ENCODE results near the gene APMAP.

Gene APMAP

GRCh38 chr20:24955045-24955444 lies 37.5 kb downstream of the APMAP start:
- no peak overlapping the region for H3K4me3 ChIP-seq (ENCODE audit: low read length)
- no peak for DNase-seq (ENCODE audit: low read depth)
- TF ChIP-seq CTCF (conservative IDR thresholded peaks at IDR 0.05; ENCODE audit: low read depth, low read length) = no peak

GRCh38 chr20:24954566-24954965 lies 38.0 kb downstream of the APMAP start:
- H3K4me3 ChIP-seq (ENCODE audit: low read length) = no peak overlapping the region
- no peak for DNase-seq (ENCODE audit: low read depth)
- TF ChIP-seq CTCF (conservative IDR thresholded peaks at IDR 0.05; ENCODE audit: low read depth, low read length) = no peak

GRCh38 chr20:24954151-24954550 lies 38.4 kb downstream of the APMAP start:
- no peak overlapping the region for H3K4me3 ChIP-seq (ENCODE audit: low read length)
- no peak for TF ChIP-seq CTCF (conservative IDR thresholded peaks at IDR 0.05; ENCODE audit: low read depth, low read length)
- no peak for DNase-seq (ENCODE audit: low read depth)

- DNase-seq (ENCODE audit: low read depth) = no peak
- TF ChIP-seq CTCF (conservative IDR thresholded peaks at IDR 0.05; ENCODE audit: low read depth, low read length) = no peak
- H3K4me3 ChIP-seq (ENCODE audit: low read length) = no peak overlapping the region
Observed at GRCh38 chr20:24953621-24954133, 38.9 kb downstream of the APMAP start.

- no peak for DNase-seq (ENCODE audit: low read depth)
- no peak for TF ChIP-seq CTCF (conservative IDR thresholded peaks at IDR 0.05; ENCODE audit: low read depth, low read length)
- no peak overlapping the region for H3K4me3 ChIP-seq (ENCODE audit: low read length)
Observed at GRCh38 chr20:24953209-24953575, 39.4 kb downstream of the APMAP start.

- no peak for TF ChIP-seq CTCF (conservative IDR thresholded peaks at IDR 0.05; ENCODE audit: low read depth, low read length)
- no peak overlapping the region for H3K4me3 ChIP-seq (ENCODE audit: low read length)
- no peak for DNase-seq (ENCODE audit: low read depth)
Observed at GRCh38 chr20:24952376-24953208, 40.0 kb downstream of the APMAP start.

GRCh38 chr20:24951536-24952083 lies 40.9 kb downstream of the APMAP start:
- TF ChIP-seq CTCF (conservative IDR thresholded peaks at IDR 0.05; ENCODE audit: low read depth, low read length) = no peak
- no peak for DNase-seq (ENCODE audit: low read depth)
- no peak overlapping the region for H3K4me3 ChIP-seq (ENCODE audit: low read length)
